NT2/D1 (cell line): ENCODE measurements around the gene FECH.

Experiments used
- YY1 ChIP-seq: IDR thresholded peaks from 2 replicates; pipeline ENCODE4 v1.6.1; 2011; ENCODE audit not compliant: insufficient read length, insufficient read depth
- ZNF274 ChIP-seq: IDR thresholded peaks from 2 replicates; pipeline ENCODE4 v1.6.1; 2011; ENCODE audit warnings: mild to moderate bottlenecking, low read depth, low read length

- TF ChIP-seq YY1 (no peak), ZNF274 (no peak)
Measured at GRCh38 chr18:57589161-57589560, 2.7 kb upstream of the FECH start.
